ENCODE measurements around the gene ADGRA3.

ADGRA3 gene

DNA sequence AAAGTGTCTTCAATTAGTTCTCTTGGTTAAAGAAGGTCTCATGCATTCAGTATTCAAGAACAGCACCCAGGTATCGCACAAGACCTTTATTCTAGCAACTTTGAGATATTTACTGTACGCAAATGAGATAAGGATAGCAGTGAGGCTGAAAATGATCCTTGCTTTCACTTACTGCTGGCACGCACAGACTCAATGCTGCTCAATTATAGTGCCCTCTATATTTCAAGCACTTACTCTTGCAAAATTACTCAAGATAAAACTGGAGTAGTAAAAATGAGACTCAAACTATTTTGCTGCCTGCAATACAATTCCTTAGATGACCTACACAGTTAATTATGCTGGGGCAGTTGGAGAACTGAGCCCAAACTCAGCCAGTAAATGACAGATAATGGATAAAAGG lies 60.9 kb downstream of the ADGRA3 start:
- no peak for TF ChIP-seq EP300 (IDR thresholded peaks at IDR 0.05; ENCODE audit: borderline replicate concordance)
- TF ChIP-seq EGR1 (IDR thresholded peaks at IDR 0.05), result no peak
- no peak for TF ChIP-seq TCF12 (IDR thresholded peaks at IDR 0.05; ENCODE audit: low read depth)
- no peak for TF ChIP-seq YY1 (IDR thresholded peaks at IDR 0.05; ENCODE audit: low read depth)
- no peak for TF ChIP-seq ZBTB7A (IDR thresholded peaks at IDR 0.05; ENCODE audit: low read depth)

DNA sequence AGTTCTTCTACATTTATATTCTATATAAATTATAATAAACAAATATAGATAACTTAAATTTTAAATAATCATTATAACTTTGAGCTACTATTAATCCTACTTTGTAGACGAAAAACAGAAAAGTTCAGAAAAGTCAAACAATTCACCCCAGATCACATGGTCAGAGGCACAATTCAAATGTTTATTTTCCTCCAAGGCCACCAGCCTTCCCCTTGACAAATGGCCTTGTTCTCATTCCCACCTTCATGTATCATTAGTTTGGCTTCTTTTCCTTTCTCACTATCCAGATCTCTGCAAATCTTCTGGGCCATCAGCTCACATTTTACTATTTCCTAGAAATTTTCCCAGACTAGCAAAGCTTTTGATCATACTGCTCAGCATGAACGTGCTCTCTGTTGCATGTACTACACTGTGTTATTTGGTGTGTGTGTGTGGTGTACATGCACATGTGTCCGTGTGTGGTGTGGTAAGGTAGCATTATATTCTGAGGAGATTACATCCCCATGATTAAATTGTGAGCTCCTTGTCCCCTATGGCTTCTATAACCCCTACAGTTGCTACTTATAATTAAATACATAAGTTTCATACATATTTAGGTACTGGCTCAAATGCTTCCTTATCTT lies 61.5 kb downstream of the ADGRA3 start:
- TF ChIP-seq, protein P1, sequence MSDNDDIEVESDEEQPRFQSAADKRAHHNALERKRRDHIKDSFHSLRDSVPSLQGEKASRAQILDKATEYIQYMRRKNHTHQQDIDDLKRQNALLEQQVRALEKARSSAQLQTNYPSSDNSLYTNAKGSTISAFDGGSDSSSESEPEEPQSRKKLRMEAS (IDR thresholded peaks at IDR 0.05), result no peak
- TF ChIP-seq NFIC (IDR thresholded peaks at IDR 0.05), result no peak
- no peak for TF ChIP-seq TEAD4 (IDR thresholded peaks at IDR 0.05)
- TF ChIP-seq TCF12 (IDR thresholded peaks at IDR 0.05; ENCODE audit: low read depth), result no peak
- TF ChIP-seq FOXM1 (IDR thresholded peaks at IDR 0.05; ENCODE audit: borderline replicate concordance, low read depth), result no peak
- TF ChIP-seq RAD21 (IDR thresholded peaks at IDR 0.05; ENCODE audit: low read depth), result no peak
- TF ChIP-seq, protein P2, sequence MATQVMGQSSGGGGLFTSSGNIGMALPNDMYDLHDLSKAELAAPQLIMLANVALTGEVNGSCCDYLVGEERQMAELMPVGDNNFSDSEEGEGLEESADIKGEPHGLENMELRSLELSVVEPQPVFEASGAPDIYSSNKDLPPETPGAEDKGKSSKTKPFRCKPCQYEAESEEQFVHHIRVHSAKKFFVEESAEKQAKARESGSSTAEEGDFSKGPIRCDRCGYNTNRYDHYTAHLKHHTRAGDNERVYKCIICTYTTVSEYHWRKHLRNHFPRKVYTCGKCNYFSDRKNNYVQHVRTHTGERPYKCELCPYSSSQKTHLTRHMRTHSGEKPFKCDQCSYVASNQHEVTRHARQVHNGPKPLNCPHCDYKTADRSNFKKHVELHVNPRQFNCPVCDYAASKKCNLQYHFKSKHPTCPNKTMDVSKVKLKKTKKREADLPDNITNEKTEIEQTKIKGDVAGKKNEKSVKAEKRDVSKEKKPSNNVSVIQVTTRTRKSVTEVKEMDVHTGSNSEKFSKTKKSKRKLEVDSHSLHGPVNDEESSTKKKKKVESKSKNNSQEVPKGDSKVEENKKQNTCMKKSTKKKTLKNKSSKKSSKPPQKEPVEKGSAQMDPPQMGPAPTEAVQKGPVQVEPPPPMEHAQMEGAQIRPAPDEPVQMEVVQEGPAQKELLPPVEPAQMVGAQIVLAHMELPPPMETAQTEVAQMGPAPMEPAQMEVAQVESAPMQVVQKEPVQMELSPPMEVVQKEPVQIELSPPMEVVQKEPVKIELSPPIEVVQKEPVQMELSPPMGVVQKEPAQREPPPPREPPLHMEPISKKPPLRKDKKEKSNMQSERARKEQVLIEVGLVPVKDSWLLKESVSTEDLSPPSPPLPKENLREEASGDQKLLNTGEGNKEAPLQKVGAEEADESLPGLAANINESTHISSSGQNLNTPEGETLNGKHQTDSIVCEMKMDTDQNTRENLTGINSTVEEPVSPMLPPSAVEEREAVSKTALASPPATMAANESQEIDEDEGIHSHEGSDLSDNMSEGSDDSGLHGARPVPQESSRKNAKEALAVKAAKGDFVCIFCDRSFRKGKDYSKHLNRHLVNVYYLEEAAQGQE (IDR thresholded peaks at IDR 0.05; ENCODE audit: low read depth), result no peak
- TF ChIP-seq, protein P3, sequence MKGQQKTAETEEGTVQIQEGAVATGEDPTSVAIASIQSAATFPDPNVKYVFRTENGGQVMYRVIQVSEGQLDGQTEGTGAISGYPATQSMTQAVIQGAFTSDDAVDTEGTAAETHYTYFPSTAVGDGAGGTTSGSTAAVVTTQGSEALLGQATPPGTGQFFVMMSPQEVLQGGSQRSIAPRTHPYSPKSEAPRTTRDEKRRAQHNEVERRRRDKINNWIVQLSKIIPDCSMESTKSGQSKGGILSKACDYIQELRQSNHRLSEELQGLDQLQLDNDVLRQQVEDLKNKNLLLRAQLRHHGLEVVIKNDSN (IDR thresholded peaks at IDR 0.05), result no peak

DNA sequence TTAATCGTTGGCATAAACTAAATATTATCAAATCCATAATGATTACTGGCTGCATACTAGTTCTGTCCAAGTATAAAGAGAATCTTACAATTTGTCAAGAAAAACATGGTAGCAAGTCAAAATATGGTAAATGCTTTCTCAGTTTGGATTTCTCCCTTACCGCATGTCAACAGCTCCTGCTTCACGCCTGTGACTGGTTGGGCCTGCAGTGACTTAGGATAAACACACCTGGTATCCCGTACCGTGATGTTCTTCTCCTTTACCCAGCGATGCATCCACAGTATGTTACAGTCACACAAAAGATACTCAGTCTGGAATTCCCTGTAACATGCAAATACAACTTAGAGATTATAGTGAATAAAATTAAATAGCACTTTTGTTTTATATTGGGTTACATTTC lies 71.1 kb downstream of the ADGRA3 start:
- TF ChIP-seq TCF12 (IDR thresholded peaks at IDR 0.05; ENCODE audit: low read depth), result no peak
- no peak for TF ChIP-seq YY1 (IDR thresholded peaks at IDR 0.05; ENCODE audit: low read depth)
- TF ChIP-seq, protein P1 (IDR thresholded peaks at IDR 0.05), result no peak
- TF ChIP-seq TEAD4 (IDR thresholded peaks at IDR 0.05), result no peak
- TF ChIP-seq, protein P3 (IDR thresholded peaks at IDR 0.05), result no peak
- TF ChIP-seq RAD21 (IDR thresholded peaks at IDR 0.05; ENCODE audit: low read depth), result no peak
- no peak for TF ChIP-seq TAF1 (IDR thresholded peaks at IDR 0.05; ENCODE audit: low read depth)
- no peak for TF ChIP-seq EGR1 (IDR thresholded peaks at IDR 0.05)
- TF ChIP-seq, protein P2 (IDR thresholded peaks at IDR 0.05; ENCODE audit: low read depth), result no peak
- TF ChIP-seq ZBTB7A (IDR thresholded peaks at IDR 0.05; ENCODE audit: low read depth), result no peak
- no peak for TF ChIP-seq EP300 (IDR thresholded peaks at IDR 0.05; ENCODE audit: borderline replicate concordance)
- TF ChIP-seq NFIC (IDR thresholded peaks at IDR 0.05), result no peak
- no peak for TF ChIP-seq CREB1 (IDR thresholded peaks at IDR 0.05; ENCODE audit: low read depth)
- TF ChIP-seq CEBPB (IDR thresholded peaks at IDR 0.05), result no peak

DNA sequence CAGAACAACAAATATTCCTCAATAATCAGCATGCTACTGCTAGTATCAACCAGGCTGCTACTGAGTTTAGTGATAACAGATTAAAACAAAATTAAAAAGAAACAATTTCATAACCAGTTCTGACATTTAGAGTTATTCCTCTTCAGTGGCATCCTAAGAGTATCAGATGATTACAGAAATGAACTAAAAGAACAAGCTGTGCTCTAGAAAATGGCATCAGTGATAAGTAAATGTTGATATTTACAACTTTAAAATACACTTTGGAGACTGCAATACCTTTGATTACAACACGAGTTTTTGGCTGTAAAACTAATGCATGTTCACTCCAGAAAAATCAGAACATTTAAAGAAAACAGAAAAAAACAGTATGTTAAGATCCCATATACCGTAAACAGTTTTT lies 72.9 kb downstream of the ADGRA3 start:
- no peak for TF ChIP-seq YY1 (IDR thresholded peaks at IDR 0.05; ENCODE audit: low read depth)
- TF ChIP-seq TAF1 (IDR thresholded peaks at IDR 0.05; ENCODE audit: low read depth), result no peak
- TF ChIP-seq FOXM1 (IDR thresholded peaks at IDR 0.05; ENCODE audit: borderline replicate concordance, low read depth), result no peak
- TF ChIP-seq EGR1 (IDR thresholded peaks at IDR 0.05), result no peak
- TF ChIP-seq CEBPB (IDR thresholded peaks at IDR 0.05), result no peak
- TF ChIP-seq NFIC (IDR thresholded peaks at IDR 0.05), result no peak
- TF ChIP-seq CREB1 (IDR thresholded peaks at IDR 0.05; ENCODE audit: low read depth), result no peak
- TF ChIP-seq EP300 (IDR thresholded peaks at IDR 0.05; ENCODE audit: borderline replicate concordance), result no peak
- TF ChIP-seq TEAD4 (IDR thresholded peaks at IDR 0.05), result no peak
- TF ChIP-seq, protein P2 (IDR thresholded peaks at IDR 0.05; ENCODE audit: low read depth), result no peak
- no peak for TF ChIP-seq TCF12 (IDR thresholded peaks at IDR 0.05; ENCODE audit: low read depth)
- TF ChIP-seq, protein P3 (IDR thresholded peaks at IDR 0.05), result no peak
- no peak for TF ChIP-seq ZBTB7A (IDR thresholded peaks at IDR 0.05; ENCODE audit: low read depth)
- no peak for TF ChIP-seq RAD21 (IDR thresholded peaks at IDR 0.05; ENCODE audit: low read depth)
- TF ChIP-seq, protein P1 (IDR thresholded peaks at IDR 0.05), result no peak

Measured in Ishikawa (cell line).